GM19467 (cell line): ENCODE data around the gene SYNGR3.
"Not testable (repeated sequence)": the region's sequence is repeated elsewhere in the genome, so short reads cannot be mapped to it uniquely, and the experiment has no call there.

Source experiments
- ATAC-seq: cut with Tn5 transposase; IDR thresholded peaks from one replicate; pipeline ENCODE4 v1.9.1; 2021; ENCODE audit warnings: mild to moderate bottlenecking, moderate library complexity; ENCODE audit not compliant: unreplicated experiment

Gene SYNGR3

DNA sequence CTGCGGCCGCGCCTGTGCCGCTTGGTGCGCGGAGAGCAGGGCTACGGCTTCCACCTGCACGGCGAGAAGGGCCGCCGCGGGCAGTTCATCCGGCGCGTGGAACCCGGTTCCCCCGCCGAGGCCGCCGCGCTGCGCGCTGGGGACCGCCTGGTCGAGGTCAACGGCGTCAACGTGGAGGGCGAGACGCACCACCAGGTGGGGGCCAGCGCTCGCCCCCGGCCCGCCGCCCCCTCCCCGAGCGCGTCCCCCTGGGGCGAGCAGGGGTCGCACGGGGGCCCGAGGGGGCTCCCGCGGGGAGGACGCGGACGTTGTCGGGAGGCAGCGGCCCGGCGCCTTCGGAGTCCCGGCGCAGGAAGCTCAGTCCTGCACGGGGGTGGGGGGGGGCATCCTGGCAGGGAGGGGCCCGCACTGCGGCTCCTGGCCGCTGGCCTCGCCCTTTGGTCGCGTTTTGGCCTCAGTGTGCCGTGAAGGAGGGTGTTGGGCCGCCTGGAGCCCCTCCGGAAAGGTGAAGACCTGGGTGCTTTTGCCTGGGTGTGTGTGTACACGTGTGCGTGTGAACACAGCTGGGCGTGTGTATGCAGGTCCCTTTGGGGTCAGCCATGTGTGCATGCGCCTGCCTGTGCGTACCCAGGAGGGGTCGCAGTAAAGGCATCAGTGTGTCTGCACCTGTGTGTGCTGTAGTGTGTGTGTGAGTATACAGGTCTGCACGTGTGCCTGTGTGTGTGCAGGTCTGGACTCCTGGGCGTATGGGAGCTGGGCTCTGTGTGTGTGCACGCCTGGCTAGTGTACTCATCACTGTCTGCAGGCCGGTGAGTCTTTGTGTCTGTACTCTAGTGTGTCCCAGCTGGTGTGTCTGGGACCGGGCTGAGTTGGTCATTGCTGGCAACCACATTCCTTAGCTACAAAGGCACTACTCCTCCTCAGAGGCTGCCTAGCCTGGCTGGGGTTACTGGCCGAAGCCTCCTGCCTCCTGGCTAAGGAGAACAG, 37.5 kb downstream of the SYNGR3 start:
- no peak for ATAC-seq

DNA sequence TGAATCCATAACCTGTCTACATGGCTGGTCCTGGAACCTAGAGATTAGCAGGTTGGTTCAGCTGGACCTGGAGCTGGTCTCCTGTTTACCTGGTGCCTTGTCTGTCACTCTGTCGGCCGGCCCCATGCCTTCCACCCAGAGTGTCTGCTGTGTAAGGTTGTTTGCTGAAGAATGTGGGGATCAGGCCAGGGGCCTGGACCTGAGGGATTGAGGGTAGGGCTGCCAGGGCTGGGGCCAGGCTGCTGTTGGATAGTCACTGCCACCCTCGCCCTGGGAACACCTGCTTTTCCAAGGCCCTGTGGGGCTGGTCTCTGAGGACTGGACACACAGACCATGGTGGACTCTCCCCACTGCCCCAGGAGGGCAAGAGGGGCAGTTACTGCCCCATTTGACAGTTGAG, 38.4 kb downstream of the SYNGR3 start:
- ATAC-seq = no peak

DNA sequence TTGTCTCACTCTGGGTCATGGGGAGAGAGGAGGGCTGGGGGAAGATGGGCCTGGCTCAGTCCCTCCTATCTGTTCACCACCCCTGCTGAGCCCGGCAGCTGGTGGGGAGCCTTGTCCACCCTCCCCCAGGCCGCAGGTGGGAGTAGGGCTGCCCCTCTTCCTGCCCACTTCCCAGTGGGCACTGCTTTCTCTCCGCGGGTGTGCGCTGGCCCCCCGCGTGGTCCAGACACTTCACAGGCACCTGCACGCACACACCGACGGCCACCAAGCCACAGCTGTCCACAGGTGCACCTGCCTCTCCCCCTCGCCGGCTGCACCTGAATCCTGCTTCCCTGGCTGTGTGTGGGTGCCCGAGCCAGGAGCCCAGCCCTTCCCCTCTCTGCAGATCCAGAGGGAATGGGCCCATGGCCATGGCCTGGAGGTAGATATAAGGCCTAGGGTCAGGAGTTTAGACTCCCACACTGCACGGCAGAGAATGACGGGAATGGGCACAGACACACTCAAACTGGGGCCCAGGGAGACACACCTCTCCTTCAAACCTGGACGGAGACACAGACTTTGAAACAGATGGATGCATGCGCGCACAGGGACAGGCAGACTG, 39.0 kb downstream of the SYNGR3 start:
- no peak for ATAC-seq

DNA sequence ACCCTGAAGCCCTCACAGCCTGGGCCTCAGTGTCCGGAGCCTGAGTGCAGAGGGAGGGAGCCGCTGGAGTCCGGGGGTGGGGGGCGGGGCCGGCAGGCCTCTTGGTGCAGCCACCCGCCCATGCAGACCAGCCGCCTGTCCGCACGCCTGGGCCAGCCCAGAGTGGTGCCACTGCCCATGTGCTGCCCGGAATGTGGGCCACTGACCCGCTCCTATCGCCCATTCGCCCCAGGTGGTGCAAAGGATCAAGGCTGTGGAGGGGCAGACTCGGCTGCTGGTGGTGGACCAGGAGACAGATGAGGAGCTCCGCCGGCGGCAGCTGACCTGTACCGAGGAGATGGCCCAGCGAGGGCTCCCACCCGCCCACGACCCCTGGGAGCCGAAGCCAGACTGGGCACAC, 39.6 kb downstream of the SYNGR3 start:
- no peak for ATAC-seq

GRCh38 chr16:2030036-2030435, 40.3 kb downstream of the SYNGR3 start:
- ATAC-seq = no peak

- no peak for ATAC-seq
Measured at GRCh38 chr16:2031081-2031577, 41.4 kb downstream of the SYNGR3 start.

DNA sequence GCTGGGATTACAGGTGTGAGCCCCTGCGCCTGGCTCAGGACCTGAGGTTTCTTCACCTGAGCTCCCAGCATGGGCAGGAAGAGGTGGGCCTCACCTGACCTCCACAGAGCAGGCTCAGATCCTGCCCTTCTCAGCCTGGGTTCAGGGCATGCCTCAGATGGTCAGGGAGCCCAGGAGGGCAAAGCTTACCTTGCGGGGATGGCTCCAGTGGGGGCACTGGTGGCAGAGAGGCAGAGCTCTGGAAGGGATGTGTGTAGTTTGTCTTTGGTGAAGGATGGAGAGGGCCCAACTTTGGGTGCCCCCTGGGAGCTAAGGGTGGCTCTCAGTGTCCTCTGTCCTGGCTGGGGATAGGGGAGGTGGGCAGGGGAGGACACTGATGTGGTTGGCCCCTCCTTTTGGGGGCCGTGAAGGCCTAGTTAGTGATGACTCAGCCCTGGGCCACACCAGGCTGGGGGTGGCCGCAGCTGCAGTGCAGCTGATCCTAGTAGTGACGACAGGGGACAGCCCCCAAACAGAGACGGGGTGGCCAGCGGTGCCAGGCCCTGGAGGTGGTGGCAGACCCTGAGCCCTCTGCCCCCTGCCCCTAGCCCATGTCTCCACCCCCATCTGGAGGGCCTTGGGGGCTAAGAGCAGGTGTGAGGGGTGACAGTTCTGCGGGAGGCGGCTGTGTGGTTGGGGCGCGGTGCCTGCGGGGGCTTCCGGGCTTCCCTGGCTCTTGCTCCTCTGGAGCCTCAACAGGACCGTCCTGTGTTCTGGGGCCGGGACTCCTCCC, 42.7 kb downstream of the SYNGR3 start:
- ATAC-seq = no peak

DNA sequence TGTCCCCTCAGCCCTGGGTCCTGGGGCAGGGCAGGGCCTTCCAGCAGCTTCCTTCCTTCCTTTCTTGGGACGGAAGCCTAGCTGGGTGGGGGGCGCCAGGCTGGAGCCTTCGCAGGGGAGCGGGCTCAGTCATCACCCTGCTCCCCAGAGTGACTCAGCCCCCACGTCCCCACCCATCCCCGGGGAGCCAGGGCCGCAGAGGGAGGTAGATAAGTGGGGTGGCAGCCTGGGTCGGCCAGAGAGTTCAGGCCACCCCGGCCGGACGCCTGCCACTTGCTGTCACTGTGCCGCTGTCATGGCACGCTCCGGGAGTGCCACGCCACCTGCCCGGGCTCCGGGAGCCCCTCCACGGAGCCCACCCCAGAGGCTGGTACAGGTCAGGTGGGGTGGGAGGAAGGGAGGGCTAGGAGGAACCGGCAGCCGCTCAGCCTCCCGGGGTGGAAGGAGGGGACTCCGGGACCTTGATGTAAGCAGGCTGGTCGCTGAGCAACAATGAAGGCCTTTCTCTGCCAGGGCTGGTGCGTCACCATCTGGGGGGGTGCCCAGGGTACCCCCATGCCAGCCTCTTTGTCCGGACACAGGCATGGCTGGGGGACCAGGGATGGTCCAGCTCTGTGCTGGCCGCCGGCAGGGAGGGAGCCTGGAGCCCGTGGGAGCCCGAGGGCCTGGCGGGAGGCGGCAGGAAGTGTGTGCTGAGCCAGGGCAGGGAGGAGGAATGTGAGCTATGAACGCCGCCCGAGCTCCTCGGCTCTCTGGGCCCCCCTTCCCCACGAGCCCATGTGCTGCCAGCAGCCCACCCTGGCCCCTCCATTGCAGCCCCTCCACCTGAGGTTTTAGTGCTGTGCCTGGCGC, 43.5 kb downstream of the SYNGR3 start:
- ATAC-seq = no peak

- not testable (repeated sequence) for ATAC-seq
Measured at GRCh38 chr16:2033909-2034695, 44.3 kb downstream of the SYNGR3 start.

DNA sequence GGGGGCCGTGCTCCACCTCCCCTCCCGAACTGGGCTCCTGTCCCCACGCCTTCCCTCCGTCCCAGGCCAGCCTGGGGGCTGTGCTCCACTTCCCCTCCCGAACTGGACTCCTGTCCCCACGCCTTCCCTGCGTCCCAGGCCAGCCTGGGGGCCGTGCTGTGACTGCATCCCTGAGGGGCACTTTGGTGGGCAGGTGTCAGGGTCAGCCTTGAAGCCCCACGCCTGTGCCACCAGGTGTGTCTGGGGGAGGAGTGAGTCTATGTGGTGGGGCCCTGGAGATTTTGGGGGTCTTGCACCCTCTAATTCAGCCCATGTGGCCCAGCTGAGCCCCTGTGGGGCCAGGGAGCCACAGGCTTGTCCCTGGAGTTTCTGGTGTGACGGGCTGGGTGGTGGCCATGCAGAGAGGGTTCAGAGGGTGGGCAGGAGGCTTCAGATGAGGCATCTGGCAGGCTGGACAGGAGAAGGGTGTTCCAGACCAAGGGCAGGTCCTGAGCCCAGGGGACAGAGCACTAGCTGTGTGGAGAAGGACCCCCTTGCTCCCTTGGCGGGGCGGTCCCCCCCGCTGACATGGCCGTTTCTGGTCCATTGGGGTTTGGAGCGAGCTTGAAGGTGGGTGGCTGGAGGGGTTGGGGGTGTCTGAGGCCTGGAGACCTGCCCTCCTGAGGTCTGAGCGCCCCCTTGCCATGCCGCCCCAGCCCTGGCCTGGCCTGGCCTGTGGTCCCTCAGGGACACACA, 45.1 kb downstream of the SYNGR3 start:
- ATAC-seq = no peak

- ATAC-seq = no peak
Measured at GRCh38 chr16:2035431-2036199, 45.8 kb downstream of the SYNGR3 start.

DNA sequence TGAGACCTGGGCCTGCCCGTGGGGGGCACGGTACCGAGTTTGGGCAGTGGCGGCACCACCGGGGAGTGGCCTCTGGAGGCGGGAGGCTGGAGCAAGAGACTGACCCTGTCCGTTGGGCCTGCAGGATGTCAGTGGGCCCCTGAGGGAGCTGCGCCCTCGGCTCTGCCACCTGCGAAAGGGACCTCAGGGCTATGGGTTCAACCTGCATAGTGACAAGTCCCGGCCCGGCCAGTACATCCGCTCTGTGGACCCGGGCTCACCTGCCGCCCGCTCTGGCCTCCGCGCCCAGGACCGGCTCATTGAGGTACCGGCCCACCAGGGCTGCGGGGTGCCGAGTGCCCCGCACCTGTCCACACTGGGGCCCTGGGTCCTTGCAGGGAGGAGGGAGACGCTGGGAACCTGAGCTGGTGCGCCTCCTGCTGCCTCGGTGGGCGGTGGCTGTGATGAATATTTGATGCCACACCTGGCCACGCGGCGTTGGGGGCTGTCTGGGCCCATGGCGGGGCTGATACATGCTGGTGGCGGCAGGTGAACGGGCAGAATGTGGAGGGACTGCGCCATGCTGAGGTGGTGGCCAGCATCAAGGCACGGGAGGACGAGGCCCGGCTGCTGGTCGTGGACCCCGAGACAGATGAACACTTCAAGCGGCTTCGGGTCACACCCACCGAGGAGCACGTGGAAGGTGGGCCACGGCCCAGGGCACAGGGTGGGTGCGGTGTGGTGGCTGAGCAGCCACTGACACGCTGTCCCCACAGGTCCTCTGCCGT, 46.6 kb downstream of the SYNGR3 start:
- no peak for ATAC-seq

DNA sequence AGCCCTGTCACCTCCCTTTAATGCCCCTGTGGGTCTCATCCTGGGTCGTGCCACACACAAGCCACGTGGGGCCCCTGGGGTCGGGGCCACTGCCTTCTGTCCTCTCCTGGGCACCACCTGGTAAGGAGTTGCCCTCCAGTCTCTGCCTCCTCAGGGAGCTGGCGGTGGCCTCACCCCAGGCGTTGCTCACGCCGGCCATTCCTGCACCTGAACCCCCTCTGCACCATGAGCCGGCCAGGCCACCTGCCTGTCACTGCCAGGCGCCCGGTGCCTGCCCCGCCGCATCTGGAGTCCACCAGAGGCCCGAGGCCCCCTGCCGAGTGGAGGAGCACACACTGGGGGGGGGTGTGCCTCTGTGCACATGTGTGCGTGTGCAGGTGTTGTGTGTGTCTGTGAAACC, 47.3 kb downstream of the SYNGR3 start:
- ATAC-seq = no peak

DNA sequence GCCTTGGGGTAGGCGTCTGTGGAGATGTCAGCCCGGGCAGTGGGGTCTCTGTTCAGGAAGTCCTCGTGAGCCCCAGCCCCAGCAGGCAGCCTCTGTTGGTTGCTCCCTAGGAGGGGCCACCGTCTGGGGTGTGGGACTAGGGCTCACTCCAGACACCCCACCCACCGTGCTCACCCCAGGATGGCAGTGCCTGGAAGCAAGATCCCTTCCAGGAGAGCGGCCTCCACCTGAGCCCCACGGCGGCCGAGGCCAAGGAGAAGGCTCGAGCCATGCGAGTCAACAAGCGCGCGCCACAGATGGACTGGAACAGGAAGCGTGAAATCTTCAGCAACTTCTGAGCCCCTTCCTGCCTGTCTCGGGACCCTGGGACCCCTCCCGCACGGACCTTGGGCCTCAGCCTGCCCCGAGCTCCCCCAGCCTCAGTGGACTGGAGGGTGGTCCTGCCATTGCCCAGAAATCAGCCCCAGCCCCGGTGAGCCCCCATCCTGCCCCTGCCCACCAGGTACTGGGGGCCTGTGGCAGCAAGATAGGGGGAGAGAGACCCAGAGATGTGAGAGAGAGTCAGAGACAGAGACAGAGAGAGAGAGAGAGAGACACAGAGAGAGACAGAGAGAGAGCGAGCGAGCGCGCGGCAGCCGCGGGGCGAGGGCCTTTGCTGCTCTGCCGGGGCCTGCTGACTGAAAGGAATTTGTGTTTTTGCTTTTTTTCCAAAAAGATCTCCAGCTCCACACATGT, 48.0 kb downstream of the SYNGR3 start:
- no peak for ATAC-seq

DNA sequence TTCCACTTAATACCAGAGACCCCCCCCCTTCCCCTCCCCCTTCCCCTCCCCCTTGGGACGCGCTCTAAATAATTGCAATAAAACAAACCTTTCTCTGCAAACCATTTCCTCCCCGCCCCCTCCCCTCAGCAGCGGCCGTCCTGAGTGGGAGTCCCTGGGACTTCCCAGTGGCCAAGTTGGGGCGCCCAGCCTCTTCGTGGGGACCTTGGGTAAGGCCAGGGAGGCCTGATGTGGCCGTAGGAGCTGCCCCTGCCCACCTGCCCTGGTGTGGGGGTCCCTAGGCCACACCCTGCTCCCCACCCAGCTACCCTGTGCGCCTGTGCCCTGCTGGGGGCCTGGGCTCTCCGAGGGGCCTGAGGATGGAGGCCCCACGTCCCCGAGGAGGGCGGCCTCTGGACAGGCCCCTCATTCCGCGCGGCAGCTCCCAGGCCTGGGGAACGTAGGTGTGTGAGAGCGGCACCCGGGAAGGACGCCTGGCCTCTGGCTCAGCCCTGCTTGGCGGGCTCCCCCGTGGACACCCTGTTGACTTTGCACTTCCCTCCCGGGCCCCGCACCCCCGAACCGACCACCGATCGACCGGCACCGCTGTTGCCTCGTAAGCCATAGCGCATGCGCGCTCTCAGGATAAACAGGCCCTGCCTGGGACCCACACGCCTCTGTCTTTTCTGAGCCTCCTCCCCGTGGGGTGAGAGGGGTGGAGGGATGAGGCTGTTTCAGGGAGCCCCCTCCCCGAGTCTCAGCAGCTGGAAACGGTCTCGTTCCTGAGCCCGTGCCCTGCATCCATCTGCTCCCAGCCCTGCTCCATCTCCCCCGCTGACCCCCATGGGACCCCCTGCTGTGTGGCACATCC, 48.8 kb downstream of the SYNGR3 start:
- ATAC-seq = no peak
